Body of pancreas (tissue), 4 donors: ENCODE data around the gene CARD6.
"Not testable (repeated sequence)": the region's sequence is repeated elsewhere in the genome, so short reads cannot be mapped to it uniquely, and the experiment has no call there.

ENCODE experiments used
- CTCF ChIP-seq, 7 experiments: fragments of 450-650 bp in 4 of 7; fragments of 200-600 bp in 3 of 7; sonication (generic) in 3 of 7; IDR thresholded peaks; one replicate each; pipeline ENCODE4 v1.5.1; 2016 to 2019; ENCODE audit warnings: antibody characterized with exemption in 7 of 7
- POLR2A ChIP-seq, 3 donors: fragments of 450-650 bp; IDR thresholded peaks; one replicate each; pipeline ENCODE4 v1.6.1; 2016; ENCODE audit warnings: antibody characterized with exemption in 3 of 3, mild to moderate bottlenecking in 2 of 3

GRCh38 chr5:40825461-40826043 is 15.6 kb upstream of the CARD6 start:
- not testable (repeated sequence) for TF ChIP-seq CTCF, POLR2A (IDR thresholded peaks at IDR 0.05)
